Stimulated activated CD8-positive, alpha-beta memory T cell treated with anti-CD3 and anti-CD28 coated beads, Interleukin-12 subunit alpha, Interleukin-12 subunit beta, amount 100 ng/mL, for 1 hour (primary cell): ENCODE measurements around the gene PSME2.
"Not testable (repeated sequence)": the region's sequence is repeated elsewhere in the genome, so short reads cannot be mapped to it uniquely, and the experiment has no call there.

Experiments used
- DNase-seq: peaks from one replicate; pipeline ENCODE4 v3.0.0-alpha.2; 2020; ENCODE audit warnings: low read depth

The PSME2 gene

GRCh38 chr14:24114532-24115421 is 31.6 kb downstream of the PSME2 start, which contains the start of the genes DCAF11 and NRL:
Gene DCAF11, plus strand, starts transcription at chr14:24114777. Its CDS starts 818 bp downstream, at chr14:24115595.
Gene NRL, minus strand, starts transcription at chr14:24114949. Its CDS starts 32,101 bp downstream, at chr14:24082848.
- peak; percentile 94 for DNase-seq

DNA sequence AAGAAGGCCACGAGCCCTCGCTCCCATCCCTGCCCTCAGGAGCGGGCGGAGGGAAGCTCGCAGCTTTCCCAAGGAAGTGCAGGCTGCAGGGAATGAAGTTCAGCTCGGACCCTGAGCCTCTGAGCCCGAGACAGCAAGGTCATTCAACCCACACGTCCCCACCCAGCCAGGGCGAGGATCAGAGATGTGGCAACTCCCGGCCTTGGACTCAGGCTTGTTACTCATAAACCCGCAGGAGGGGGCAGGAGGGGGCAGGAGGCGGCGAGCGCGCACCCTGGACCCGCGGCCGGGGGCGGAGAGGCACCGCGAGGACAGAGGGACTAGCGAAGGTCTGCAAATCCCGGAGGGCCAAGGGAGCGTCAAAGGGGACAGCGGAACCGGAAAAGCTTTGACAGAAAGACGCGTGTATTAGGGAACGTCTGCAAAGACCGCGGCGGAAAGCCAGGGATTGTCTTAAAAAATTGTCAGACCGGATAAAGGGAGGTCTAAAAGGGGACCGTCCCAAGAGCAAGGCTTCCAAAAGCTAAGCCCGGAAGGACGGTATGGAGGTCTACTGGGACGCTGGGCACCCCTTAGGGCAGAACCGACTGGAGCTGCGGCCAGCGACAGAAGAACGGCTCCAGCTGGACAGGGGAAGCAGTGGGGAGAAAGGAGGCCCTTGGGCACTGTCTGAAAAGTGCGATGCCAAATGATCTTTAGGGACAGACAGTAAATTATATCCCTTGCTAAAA is 32.4 kb downstream of the PSME2 start:
- peak; percentile 55 for DNase-seq

DNA sequence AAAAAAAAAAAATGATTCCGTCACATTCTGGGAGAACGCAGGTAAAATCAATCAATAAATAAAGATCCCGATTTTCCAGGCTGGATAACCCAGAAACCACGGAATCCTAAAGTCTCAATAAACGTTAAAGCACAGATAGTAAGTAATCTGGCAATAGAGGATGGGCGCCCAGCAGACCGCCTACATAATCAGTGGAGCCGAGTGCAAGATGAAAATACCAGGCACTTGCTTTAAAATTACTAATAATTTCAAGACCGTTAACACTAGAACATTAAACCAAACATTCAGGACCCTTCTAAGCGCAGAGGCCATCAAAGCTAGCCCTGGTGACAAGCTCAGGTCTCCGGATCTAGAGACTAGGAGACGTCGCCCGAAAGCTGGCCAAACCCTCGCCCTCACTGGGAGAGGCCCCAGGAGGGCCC is 33.0 kb downstream of the PSME2 start:
- DNase-seq: no peak

DNA sequence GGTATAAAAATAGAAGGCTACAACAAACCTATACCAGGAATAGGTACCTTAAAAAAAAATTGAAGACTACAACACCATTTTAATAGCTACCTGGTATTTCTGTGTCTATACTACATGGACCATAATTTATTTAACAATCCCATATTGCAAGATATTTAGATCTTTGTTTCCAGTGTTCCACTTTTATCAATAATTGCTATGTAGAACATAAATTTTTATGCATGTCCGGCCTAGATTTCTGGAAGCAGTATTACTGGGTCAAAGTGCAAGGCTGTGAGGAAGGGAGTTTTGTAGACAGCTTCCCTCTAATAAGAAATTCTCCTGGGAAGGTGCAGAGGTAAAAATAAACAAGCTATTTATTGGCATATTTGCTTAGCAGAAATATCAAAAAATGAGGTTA is 35.9 kb downstream of the PSME2 start:
- no peak for DNase-seq

DNA sequence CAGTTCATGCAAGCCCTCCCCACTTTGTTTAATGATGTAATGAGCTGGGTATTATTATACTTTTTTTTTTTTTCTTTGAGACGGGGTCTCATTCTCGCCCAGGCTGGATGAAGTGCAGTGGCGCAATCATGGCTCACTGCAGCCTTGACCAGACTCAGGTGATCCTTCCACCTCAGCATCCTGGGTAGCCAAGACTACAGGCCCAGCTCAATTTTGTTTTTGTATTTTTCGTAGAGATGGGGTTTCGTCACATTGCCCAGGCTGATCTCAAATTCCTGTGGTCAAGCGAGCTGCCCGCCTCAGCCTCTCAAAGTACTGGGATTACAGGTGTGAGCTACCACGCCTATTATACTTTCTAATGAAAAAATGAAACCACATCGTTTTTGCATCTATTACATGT is 36.4 kb downstream of the PSME2 start:
- no peak for DNase-seq

GRCh38 chr14:24108336-24108874 is 38.0 kb downstream of the PSME2 start:
- DNase-seq: no peak

DNA sequence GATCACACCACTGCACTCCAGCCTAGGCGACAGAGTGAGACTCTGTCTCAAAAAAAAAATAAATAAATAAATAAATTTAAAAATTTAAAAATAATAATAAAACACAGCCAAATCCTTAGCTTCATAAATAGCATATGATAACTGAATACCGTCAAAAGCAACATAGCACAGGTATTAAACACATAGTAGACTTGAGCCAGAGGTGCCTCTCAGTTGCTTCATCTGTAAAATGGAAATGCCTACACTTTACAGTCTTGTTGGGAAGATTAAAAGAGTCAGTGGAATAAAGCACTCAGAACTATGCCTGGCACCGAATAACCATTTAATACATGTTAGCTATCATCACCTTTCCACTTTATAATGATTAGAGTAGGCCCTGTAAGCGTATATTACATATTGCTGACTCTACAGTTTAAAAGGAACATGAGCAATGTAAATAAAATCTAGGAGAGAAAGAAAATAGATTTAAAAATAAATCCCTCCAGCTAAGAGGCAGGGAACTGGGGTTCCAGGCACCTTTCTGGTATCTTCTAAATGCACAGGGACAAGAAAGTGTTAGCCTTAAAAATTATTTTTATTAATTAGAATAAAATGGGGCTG is 39.6 kb downstream of the PSME2 start:
- no peak for DNase-seq

DNA sequence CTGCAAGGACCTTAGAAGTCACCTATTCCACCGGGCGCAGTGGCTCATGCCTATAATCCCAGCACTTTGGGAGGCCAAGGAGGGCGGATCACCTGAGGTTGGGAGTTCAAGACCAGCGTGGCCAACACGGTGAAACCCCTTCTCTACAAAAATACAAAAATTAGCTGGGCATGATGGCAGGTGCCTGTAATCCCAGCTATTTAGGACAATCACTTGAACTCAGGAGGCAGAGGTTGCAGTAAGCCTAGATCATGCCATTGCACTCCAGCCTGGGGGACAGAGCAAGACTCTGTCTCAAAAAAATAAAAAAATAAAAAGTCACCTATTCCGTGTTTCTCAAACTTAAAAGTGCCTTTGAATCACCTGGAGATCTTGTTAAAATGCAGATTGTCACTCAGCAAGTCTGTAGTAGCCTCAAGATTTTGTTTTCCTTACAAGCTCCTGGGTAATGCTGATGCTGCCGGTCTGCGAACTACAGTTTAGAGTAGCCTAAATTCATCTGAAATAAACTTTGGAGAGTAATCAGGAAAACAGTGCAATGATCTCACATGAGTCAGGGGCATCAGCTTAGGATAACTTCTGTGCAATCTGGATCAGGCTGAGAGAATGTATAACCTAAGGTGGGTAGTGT is 40.7 kb downstream of the PSME2 start:
- not testable (repeated sequence) for DNase-seq

GRCh38 chr14:24103451-24103850 is 43.0 kb downstream of the PSME2 start:
- no peak for DNase-seq

DNA sequence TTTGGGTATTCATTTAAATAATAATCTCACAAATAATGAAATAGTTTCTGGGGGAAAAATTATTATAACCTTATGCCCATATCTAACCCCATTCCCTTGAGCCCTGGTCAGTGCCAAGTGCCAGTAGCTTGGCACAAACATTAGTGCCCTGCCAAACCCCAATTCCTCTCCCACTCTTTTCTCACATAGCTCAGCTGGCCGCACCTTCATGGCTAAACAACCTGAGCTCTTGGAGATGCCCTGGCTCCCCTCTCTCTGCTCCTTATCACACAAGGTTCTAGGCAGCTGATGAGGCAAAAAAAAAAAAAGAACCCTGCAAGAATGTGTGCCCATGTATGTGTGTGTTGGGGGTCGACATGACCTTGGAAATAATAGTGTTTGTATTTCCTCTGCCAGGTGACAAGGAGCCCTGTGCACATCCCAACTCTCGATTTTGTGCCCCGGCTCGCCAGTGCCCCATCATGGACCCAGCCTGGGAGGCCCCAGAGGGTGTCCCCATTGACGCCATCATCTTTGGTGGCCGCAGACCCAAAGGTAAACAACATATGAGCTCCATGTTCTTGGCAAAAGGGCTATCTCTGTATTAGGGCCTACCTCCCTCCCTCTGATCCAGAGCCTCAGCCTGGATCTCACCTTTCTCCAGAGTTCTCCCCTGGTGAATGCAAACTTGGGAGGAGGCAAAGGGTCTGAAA is 43.9 kb downstream of the PSME2 start:
- no peak for DNase-seq

- DNase-seq: no peak
Observed at GRCh38 chr14:24100982-24101494, 45.4 kb downstream of the PSME2 start.

GRCh38 chr14:24100197-24100981 is 46.0 kb downstream of the PSME2 start:
- no peak for DNase-seq

- DNase-seq: no peak
Observed at GRCh38 chr14:24098927-24099813, 47.2 kb downstream of the PSME2 start.

DNA sequence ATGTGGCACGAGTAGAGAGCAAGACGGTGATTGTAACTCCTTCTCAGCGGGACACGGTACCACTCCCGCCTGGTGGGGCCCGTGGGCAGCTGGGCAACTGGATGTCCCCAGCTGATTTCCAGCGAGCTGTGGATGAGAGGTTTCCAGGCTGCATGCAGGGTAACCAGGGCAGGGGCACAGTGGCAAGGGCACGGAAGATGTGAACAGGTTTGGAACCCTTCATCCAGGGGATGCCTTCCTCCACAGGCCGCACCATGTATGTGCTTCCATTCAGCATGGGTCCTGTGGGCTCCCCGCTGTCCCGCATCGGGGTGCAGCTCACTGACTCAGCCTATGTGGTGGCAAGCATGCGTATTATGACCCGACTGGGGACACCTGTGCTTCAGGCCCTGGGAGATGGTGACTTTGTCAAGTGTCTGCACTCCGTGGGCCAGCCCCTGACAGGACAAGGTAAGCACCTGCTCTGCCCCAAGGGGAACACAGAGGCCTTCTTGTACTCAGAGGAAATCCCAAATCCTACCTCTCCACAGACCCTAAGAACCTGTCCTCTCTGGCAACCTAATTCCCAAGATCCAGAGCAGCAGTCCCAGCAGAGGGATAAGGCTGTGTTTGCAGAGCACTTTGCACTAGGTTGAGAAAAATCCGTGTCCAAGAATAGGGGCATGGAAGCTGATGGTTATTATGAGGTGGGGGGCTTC is 48.0 kb downstream of the PSME2 start:
- no peak for DNase-seq

- DNase-seq: no peak
Observed at GRCh38 chr14:24096545-24097181, 49.7 kb downstream of the PSME2 start.

- DNase-seq: no peak
Observed at GRCh38 chr14:24095271-24096068, 50.9 kb downstream of the PSME2 start.

DNA sequence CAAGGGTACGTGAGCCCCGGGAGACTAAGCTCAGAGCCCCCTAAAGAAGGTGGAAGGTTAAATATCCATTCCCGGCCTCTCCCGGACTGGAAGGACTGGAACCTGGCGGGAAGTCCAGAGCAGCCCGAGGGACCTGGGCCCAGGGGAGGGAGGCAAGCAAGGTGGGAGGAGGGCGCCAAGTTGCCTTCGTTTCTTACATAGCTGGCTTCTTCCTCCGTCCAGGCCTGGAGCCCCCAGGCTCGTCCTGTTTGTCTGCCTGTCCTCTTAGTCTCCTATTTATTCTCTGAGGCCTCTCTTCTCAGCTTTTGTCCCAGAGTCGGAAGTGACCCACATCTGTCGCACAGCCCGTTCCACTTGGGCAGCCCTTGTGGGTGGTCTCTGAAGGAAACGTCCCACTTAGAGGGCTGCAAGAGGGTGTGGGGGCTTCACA is 51.6 kb downstream of the PSME2 start:
- no peak for DNase-seq
